Stimulated activated CD8-positive, alpha-beta memory T cell treated with anti-CD3 and anti-CD28 coated beads, Interleukin-12 subunit alpha, Interleukin-12 subunit beta, amount 100 ng/mL, for 4 hours (primary cell): ENCODE data around the gene PLPP3.

ENCODE experiments used
- DNase-seq: peaks from one replicate; pipeline ENCODE4 v3.0.0-alpha.2; 2020; ENCODE audit warnings: low read depth

PLPP3 gene

DNA sequence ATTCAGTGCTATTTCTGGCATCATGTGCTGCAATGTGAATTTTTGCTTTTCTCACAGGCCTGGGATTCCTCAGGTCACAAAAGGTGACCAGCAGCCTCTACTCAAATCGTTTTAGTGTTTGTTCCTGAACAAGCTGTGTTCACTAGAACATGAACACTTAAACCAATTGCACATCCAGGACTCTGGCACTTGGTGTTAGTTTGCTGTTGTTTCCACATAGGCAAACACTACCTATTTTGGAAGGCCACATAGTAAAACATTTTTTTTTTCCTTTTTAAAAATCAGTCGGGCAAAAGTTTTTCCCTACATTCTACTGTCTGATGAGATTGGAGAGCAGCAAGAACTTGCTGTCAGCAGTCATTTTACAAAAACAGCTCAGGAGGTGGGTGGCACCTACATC lies 83.2 kb downstream of the PLPP3 start:
- DNase-seq: no peak

DNA sequence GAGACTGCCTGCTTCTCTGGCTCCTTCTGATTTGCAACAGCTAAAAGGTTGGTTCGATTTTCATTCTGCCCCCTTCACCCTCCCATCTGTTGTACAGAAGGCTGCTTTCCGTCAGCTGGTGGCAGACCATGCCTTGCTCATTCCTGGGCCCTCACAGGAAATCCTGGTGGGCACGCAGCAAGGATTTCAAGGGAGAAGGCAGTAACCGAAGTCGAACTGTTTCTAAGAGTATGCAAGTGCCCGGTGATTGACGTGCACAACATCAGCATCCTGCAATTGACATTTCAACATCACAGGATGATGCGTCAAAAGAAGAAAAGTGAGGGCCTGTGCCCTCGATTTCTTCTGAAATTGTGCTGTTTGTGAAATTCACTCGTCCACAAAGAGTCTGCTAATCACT lies 83.8 kb downstream of the PLPP3 start:
- DNase-seq: no peak

- no peak for DNase-seq
Measured at GRCh38 chr1:56494306-56494705, 85.1 kb downstream of the PLPP3 start.

- DNase-seq: no peak
Measured at GRCh38 chr1:56493826-56494225, 85.5 kb downstream of the PLPP3 start.

- no peak for DNase-seq
Measured at GRCh38 chr1:56491441-56491840, 87.9 kb downstream of the PLPP3 start.

GRCh38 chr1:56490619-56491018 lies 88.7 kb downstream of the PLPP3 start:
- DNase-seq: no peak

DNA sequence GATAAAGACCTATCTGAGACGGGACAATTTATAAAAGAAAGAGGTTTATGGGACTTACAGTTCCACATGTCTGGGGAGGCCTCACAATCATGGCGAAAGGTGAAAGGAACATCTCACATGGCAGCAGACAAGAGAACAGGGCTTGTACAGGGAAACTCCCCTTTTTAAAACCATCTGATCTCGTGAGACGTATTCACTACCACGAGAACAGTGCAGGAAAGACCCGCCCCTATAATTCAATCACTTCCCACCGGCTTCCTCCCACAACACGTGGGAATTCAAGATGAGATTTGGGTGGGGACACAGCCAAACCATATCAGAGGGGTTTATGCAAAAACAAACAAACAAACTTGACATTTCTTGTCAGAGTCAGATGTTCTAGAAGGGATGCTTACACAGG lies 89.7 kb downstream of the PLPP3 start:
- DNase-seq: no peak

DNA sequence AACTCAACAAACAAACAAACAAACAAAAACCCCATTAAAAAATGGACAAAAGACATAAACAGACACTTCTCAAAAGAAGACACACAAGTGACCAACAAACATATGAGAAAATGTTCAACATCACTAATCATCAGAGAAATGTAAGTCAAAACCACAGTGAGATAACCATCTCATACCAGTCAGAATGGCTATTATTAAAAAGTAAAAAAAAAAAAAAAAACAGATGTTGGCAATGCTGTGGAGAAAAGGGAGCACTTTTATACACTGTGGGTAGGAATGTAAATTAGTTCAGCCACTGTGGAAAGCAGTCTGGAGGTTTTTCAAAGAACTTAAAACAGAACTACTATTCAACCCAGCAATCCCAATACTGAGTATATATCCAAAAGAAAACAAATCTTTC lies 94.7 kb downstream of the PLPP3 start:
- no peak for DNase-seq

DNA sequence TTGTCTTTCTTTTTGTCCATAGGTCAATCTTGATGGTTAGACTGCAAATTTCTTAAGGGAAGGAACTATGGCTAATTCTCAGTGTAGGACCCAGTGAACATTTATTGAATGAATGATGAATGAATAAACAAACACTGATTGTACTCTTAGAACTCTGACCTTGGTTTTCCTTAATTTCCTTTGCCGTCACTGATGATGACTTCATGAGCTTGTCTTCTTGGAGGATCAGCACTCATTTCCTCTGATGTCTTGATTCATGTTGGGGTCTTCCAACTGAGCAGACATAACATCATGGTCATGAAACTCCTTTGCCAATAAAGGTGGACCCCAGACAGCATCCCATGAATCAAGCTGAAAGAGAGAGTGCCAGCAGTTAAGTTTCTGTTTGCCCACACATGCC lies 96.3 kb downstream of the PLPP3 start:
- no peak for DNase-seq

DNA sequence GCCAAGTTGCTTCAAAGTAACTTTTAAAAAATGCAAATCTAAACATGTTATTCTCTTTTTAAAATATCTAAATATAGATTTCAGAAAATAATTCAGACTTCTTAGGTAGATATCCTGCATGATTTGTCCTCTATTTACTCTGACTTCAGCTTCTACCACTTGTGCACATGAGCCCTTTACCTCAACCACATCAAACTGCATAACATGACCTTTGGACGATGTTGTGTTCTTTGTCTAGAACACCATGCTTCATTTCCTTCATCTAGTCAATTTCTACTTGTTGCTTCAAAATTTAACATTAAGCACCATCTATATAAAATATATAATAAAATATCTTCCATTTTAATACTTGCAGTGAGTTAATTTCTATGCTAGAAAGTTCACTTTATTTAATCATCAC lies 96.9 kb downstream of the PLPP3 start:
- DNase-seq: no peak

DNA sequence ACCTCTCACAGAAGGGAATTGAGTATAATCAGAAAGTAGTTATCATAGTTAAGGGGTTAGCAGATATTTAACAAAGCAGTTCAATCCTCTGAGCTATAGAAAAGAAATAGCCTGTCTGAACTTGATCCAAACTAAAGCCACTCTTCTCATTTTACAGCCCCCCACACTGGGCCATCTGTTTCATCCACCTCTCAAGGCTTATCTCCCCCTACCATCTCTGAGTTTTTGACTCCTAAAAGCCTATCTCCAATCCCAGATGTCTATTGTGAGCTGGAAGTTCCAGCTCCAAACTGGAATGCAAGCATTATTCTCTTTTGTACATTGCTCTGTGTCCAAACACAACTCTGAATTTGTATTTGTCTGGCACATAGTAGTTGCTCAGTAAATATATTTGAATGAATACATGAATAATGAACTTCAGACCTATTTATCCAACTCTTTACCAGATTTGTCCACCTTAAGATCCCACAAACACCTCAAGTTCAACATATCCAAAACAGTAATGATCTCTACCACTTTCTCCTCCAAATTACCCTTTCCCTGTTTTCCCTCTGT lies 98.1 kb downstream of the PLPP3 start:
- no peak for DNase-seq

DNA sequence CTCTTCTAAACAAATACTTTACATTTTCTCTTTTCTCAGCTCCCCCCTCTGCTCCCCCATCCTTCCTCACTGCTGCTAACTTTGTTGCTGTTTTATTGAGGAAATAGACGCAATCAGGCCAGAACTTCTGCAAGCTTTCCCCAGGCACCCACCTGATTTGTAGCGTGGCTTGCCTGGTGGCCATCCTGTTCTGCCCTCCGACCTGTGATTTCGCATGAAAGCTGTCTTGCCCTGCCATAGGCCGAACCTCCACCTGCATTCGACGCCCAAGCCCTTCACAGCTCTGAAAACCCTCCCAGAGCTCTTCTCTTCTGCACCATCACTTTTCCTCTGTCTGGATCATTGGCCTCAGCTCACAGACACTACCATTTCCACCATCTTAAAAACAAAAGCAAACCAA lies 100.6 kb downstream of the PLPP3 start:
- no peak for DNase-seq

GRCh38 chr1:56477164-56478111 lies 101.9 kb downstream of the PLPP3 start:
- no peak for DNase-seq

DNA sequence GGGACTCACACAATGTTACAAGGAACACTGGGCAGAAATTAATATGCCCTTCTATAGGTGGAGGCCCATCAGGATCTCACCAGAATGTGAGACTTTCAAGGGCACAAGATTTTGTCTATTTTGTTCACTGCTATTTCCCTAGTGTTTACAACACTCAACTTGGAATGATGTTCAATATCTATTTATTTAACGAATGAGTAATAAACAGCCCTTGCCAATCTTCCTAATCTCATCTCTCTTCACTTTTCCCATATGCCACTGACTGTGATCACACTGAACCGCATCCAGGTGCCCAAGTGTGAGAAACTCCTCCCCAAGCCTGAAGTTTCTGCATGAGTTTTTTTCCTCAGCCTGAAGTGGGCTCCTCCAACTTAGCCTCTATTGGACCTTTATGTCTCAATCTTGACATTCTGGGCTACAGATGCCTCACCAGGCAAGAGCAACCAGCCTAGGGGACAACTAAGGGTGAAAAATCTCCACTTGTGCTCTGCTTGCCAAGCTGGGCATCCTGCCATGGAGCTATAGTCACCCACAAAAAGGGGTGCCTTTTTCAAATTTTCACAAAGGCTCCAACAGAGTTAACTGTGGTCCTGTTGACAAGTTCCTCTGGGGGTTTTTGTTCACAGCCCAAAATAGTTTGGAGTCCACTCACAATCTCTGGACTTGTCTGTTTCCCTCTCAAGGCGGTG lies 105.6 kb downstream of the PLPP3 start:
- no peak for DNase-seq

GRCh38 chr1:56472860-56473259 lies 106.5 kb downstream of the PLPP3 start:
- DNase-seq: no peak

- DNase-seq: no peak
Measured at GRCh38 chr1:56469640-56470371, 109.6 kb downstream of the PLPP3 start.

- no peak for DNase-seq
Measured at GRCh38 chr1:56468518-56468917, 110.8 kb downstream of the PLPP3 start.

DNA sequence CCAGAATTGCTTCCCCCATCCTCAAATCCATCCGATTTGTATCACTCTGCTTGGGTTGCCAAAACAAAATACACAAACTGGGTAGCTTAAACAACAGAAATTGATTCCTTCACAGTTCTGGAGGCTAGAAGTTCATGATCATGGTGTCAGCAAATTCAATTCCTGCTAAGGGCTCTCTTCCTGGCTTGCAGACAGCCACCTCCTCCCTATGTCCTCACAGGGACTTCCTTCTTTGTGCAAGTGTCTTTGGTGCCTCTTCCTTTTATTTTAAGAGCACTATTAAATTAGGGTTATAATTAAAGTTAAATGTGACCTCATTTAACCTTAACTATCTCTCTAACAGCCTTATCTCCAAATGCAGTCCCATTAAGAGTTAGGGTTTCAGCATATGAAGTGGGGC lies 112.8 kb downstream of the PLPP3 start:
- no peak for DNase-seq

DNA sequence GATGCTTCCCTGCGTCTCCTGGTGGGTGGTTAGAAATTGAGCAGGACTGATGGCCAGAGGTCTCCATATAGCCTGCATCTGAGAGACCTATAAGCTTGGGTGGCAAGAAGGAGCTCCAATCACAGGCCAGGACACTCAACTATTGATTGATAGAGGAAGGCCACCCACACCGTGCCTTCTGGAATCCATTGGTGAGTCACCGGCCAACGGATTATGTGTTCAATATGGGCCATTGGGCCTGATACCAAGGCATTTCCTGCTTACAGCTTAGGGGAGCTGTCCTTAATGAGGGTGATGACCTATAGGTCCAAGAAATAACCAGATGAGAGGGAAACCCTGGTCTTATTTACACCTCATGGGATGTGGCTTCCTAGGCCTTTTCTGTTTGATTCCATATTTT lies 115.1 kb downstream of the PLPP3 start:
- no peak for DNase-seq

- no peak for DNase-seq
Measured at GRCh38 chr1:56463376-56463775, 116.0 kb downstream of the PLPP3 start.

- DNase-seq: no peak
Measured at GRCh38 chr1:56462209-56462608, 117.2 kb downstream of the PLPP3 start.
